Dermis blood vessel endothelial cell (primary cell): ENCODE data around the gene ABLIM2. TPM values are rescaled to one million over a fixed set of nuclear protein-coding genes. Genes with fewer than 3 reads are reported as not detected.
A peak's percentile ranks its signal among the peaks of the same experiment; 100 is the strongest.

ENCODE experiments used
- DNase-seq: peaks from one replicate; pipeline ENCODE4 v3.0.0; 2010
- total RNA-seq: library from RNA; depleted of rRNA; stranded (reverse); fragments of >200 nt; gene quantifications from 2 replicates; pipeline ENCODE4 v1.2.3, GENCODE V29; 2014

The ABLIM2 gene
- total RNA-seq, 1 donor from 2014 or later, result 8.8 TPM

GRCh38 chr4:7998447-7998846, 160.2 kb downstream of the ABLIM2 start:
- no peak for DNase-seq

- DNase-seq, result no peak
Observed at GRCh38 chr4:7995866-7996265, 162.7 kb downstream of the ABLIM2 start.

DNA sequence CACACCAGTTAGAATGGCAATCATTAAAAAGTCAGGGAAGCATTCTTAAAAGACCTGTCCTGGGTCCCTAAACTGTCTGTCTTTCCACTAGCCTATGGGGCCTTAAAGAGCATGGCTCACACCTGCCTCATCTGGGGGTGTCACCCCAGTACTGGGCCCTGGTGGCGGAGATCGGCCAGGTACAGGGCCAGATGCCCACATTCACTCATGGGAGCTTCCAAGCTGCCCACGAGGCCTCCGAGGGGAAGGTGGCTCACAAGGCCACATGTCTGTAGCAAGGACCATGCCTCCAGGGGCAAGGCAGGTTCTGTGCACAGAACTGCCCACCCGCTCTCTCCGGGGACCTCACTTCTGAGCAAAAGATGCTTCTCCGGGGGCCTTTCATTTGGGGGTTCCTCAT, 163.5 kb downstream of the ABLIM2 start:
- no peak for DNase-seq

GRCh38 chr4:7993671-7994070, 164.9 kb downstream of the ABLIM2 start:
- no peak for DNase-seq

- no peak for DNase-seq
Observed at GRCh38 chr4:7992846-7993245, 165.8 kb downstream of the ABLIM2 start.

DNA sequence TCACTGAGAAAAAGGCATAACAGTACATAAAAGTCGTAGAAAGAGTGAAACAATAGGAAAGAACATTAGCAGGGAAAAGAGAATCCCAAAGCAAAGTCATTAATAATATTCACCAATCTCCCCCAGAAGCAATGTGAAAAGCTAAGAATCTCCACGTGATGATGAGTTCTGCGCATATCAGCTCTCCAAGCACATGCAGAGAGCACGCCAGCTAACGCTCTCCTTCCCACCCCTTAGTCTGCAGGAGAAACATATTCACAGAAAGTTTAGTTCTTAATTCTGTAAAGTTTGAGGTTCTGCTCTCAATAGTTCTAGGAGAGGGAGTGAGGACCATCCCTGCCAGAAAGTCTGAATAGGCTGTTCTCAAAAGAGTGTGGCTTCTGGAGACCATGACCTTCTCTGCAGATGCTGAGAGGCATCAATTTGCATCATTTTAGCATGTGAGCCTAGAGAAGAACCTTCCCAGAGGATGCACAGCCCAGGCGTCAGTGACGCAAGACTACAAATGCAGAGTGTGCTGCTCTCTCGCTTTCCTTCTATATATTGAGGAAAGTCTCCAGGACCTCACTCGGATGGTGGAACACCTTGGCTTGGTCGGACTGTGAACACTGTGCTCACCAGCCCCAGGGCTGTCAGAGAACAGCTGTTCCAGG, 167.7 kb downstream of the ABLIM2 start:
- DNase-seq, result no peak

GRCh38 chr4:7989654-7990053, 169.0 kb downstream of the ABLIM2 start:
- no peak for DNase-seq

DNA sequence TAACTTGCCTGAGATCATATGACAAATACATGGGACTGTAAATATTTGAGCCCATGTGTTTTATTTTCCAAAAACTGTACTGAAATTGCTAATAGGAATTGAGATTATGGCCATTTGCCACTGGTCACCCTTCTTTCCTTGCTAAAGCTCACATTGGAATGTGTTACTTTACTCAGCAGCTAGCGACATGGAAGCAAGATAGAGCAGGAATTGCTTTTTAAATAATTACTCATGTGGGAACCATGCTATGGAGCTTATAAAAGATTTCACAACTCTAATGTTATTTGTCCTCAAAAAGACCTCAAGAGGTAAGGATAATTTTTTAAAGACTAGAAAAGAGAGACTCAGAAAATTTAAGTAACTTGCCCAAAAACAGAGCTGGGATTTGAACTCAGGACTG, 170.2 kb downstream of the ABLIM2 start:
- DNase-seq, result no peak

DNA sequence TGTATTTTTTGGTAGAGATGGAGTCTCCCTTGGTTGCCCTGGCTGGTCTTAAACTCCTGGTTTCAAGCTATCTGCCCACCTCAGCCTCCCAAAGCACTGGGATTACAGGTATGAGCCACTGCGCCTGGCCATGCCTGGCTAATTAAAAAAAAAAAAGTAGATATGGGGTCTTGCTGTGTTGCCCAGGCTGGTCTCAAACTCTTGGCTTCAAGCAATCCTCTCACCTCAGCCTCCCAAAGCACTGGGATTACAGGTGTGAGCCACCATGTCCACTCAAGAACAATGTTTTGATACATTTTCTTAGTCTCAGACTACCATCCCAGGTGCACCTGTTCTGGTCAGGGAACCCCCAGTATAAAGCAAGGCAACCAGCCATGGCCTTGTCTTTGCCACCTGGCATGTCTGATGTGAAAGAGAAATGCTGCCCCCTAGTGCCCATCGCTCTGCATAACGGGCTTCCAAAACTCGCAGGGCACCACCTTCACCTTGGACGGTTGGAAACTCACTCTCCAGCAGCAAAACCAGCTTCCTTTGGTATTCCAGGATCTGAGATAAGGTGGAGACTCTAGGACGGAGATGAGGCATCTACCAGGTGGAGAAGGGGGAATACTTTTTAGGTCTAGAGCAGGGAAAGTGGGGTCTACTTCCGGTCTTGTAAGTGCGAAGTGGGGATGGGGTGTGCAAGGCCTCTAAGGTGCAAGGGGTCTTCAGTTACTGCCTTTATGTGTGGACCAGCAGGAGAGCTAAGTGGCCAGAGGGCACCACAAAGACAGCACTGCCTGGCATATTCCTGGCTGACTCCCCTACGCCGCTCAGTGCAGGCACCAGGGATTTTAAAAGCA, 171.2 kb downstream of the ABLIM2 start:
- peak; percentile 89 for DNase-seq

DNA sequence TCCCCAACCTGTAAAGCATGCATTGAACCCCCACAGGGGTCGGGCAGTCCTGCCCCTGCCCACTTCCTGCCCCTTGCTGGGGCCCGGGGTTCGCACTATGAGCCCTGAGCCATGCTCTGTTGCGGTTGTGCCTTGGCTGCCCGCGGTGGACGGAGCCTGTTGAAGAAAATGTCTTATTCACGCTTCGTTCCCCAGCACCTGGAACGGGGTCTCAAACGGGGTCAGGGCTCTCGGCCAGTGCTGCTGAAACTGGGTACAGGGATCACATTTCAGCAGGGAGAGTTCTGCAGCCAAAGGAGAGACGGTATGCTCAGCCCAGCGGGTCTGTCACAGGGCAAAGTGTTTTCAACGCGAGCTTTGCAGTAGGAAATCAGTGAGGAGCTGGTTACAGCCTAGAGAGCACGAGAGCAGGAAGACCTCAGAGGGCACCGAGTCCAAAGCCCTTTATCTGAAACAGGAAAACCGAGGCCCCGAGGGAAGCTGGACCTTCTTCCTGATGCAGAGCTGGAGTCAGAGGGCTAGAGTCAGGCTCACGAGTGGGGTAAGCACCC, 172.6 kb downstream of the ABLIM2 start:
- DNase-seq, result peak; percentile 66

DNA sequence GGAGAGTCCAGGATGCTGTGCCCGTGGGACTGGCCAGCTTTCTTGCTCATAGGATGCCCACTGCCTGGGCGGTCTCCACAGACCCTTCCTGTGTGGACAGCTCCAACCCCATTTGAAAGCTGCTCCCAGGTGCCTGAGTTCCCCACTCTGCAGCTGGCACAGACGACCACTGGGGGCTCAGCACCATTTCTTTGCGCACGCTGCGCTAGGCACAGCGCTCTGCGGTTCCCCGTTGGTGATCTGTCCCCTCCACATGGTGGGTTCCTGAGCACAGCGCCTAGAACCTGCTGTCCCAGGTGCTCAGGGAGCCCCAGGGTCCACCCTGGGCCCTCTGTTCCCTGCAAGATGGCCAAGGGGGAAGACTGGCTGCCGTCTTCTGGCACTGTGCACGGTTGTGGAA, 173.5 kb downstream of the ABLIM2 start:
- DNase-seq, result no peak

- no peak for DNase-seq
Observed at GRCh38 chr4:7984286-7984925, 174.2 kb downstream of the ABLIM2 start.

- no peak for DNase-seq
Observed at GRCh38 chr4:7983296-7983695, 175.3 kb downstream of the ABLIM2 start.

GRCh38 chr4:7981738-7982394, 176.7 kb downstream of the ABLIM2 start:
- no peak for DNase-seq

DNA sequence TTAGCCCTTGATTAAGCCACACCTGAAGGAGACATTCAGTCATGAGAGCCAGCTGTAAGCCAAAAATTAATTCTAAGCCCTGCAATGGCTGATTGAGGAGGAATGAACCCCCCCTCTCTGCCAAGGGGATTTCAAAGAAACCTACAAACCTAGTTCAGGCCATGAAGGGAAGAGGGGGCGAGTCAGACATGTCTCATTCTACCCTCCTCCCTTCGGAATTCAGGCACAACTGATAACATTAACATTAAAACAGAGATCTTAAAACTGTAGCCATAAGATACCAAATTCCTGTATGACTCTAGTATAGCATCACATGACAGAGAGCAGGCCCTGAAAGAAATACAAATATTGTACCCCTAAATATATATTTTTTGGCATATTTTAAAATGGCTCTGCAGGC, 178.6 kb downstream of the ABLIM2 start:
- DNase-seq, result no peak

GRCh38 chr4:7979652-7979968, 179.0 kb downstream of the ABLIM2 start:
- no peak for DNase-seq

DNA sequence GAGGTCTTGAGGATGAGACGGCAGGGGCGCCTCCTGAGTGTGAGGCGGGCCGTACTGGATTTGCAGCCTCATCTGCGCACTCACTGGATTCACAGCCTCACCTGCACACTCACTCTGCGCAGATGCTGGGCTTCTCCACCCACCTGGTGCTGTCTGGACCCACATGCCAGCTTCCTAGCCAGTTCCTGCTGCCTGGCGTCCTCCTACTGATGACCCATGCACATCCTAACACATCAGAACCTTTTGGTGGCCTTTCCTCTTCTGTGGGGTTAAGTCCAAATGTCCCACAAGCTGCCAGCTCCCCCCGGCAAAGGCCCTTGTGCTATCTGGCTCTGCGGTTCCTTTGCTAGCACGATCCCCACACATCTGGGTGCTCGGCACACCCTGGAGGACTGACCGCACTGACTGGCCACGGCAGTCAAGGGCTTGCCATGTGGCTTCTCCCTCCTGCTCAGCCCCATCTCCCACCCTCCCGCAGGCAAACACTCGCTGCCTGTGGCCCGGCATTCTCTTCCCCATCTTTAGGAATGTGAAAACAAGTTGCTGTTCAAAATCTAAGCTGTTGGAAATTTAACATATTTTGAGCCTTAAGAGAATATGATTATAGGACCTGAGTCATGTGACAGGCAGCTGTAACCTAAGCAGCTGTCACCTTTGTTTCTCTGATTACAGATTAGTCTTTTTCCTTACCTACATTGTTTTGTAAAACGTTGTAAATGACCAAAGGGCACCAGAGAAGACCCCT, 179.5 kb downstream of the ABLIM2 start:
- no peak for DNase-seq

- DNase-seq, result no peak
Observed at GRCh38 chr4:7978489-7978888, 180.1 kb downstream of the ABLIM2 start.

DNA sequence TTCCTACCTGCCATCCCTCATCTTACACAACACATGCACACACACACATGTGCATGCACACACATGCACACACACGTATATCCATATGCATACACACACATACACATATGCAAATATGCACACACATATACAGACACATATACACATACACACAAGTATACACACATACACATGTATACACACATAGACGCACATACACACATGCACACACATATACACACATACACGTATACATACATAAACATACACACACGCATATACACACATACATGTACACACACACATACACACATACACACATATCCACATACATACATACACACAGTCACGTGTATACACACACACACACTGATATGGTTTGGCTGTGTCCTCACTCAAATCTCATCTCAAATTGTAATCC, 182.0 kb downstream of the ABLIM2 start:
- no peak for DNase-seq

DNA sequence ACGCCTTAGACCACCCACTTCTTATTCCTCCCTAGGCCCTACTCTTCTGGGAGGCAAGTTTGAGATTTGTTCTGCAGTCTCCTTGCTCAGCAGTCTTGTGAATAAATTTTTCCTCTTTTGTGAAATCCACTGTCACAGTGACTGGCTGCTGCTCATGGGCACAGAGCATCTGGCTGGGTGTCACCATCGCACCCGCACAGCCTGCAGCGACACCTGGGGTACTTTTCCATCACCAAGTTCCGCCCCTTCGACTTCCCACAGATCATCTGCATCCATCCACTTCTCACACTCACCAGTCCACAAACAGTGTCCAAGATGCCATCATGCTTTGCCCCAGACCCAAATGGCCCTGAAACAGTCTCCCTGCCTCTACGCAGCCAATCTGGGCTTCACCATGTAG, 182.6 kb downstream of the ABLIM2 start:
- DNase-seq, result no peak

GRCh38 chr4:7974425-7974824, 184.2 kb downstream of the ABLIM2 start:
- DNase-seq, result no peak

DNA sequence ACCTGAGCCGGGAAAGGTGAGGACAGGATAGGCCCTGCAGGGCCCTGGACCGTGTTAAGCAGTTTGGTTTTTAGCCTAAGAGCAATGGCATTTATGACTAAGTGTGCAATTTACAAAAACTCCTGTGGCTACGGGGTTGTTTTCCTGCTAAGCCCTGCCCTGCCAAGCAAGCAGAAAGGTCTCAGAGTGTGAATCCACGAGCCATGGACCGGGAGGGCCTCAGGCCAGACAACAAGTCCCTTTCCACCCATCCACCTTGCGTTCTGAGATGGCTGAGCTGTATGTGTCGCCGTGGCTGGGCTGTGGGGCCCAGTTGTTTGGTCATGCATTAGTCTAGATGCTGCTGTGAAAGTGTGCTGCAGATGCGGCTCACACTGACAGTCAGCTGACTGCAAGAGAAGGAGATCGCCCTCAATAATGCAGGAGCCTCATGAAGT, 185.1 kb downstream of the ABLIM2 start:
- DNase-seq, result no peak
